Breast epithelium (tissue), 4 donors: ENCODE measurements around the gene KRT86. TPM values are rescaled to one million over a fixed set of nuclear protein-coding genes. Genes with fewer than 3 reads are reported as not detected.
A peak's percentile ranks its signal among the peaks of the same experiment; 100 is the strongest.

Experiments
- DNase-seq, 2 donors: peaks; one replicate each; pipeline ENCODE4 v3.0.0-alpha.2; 2019; ENCODE audit warnings: low spot score in 2 of 2
- H3K27ac ChIP-seq, 2 donors: fragments of 200-600 bp; sonication (generic) in 1 of 2; one replicate each; pipeline ENCODE4 v1.5.1; 2016 to 2019; ENCODE audit warnings: mild to moderate bottlenecking in 1 of 2
- H3K27me3 ChIP-seq, 2 donors: fragments of 200-600 bp; sonication (generic) in 1 of 2; one replicate each; pipeline versions ENCODE4 v1.5.1 to v1.6.0; 2017 to 2019; ENCODE audit warnings: control low read depth in 1 of 2, mild to moderate bottlenecking in 1 of 2
- H3K36me3 ChIP-seq: fragments of 200-600 bp; one replicate; pipeline ENCODE4 v1.5.1; 2019
- H3K4me1 ChIP-seq, 2 donors: fragments of 200-600 bp; sonication (generic); one replicate each; pipeline ENCODE4 v1.5.1; 2016 to 2019; ENCODE audit warnings: control low read depth in 1 of 2
- H3K4me3 ChIP-seq, 3 donors: fragments of 200-600 bp; sonication (generic); 1 replicate in 2 of 3; 2 replicates in 1 of 3; pipeline ENCODE4 v1.5.1; 2016 to 2019; ENCODE audit warnings: mild to moderate bottlenecking in 3 of 3, moderate library complexity in 2 of 3
- H3K9me3 ChIP-seq, 2 donors: fragments of 200-600 bp; sonication (generic) in 1 of 2; one replicate each; pipeline ENCODE4 v1.5.1; 2016 to 2019; ENCODE audit warnings: control low read depth in 1 of 2
- CTCF ChIP-seq, 3 donors: fragments of 450-650 bp; IDR thresholded peaks; one replicate each; pipeline ENCODE4 v1.5.1; 2016 to 2017; ENCODE audit warnings: antibody characterized with exemption in 3 of 3, mild to moderate bottlenecking in 3 of 3, moderate library complexity in 3 of 3
- POLR2A ChIP-seq: fragments of 450-650 bp; IDR thresholded peaks from one replicate; pipeline ENCODE4 v1.6.1; 2016; ENCODE audit warnings: antibody characterized with exemption, mild to moderate bottlenecking, moderate library complexity
- POLR2AphosphoS5 ChIP-seq, 3 donors: sonication (generic); formaldehyde crosslinking; IDR thresholded peaks; one replicate each; pipeline ENCODE4 v1.6.1; 2017; ENCODE audit warnings: antibody characterized with exemption in 3 of 3
- intact Hi-C: fragments of 100-400 bp; cut with DNase I; formaldehyde crosslinking; loops from one replicate; pipeline ENCODE4 v1.15.1; 2023; ENCODE audit warnings: low total_unique reads
- total RNA-seq, 3 donors: library from RNA; depleted of rRNA; stranded (reverse); fragments of >200 nt; gene quantifications; one replicate each; pipeline ENCODE4 v1.1.0, GENCODE V29; 2016

Gene KRT86
- total RNA-seq, 3 donors from 2014 or later, result 0.66 to 2.2 TPM; not detected in 1

GRCh38 chr12:52243856-52244614, 30.4 kb upstream of the KRT86 start:
- Histone ChIP-seq H3K27me3 (no peaks in the 10 kb centered on the region), H3K4me1 (peaks cover 23 to 59% of the 10 kb centered on the region in 2 donors), H3K9me3 (no peaks in the 10 kb centered on the region), H3K27ac (peak overlapping the region; percentile 97 to 98), H3K4me3 (peak overlapping the region in 1 of 3 donors; percentile 31), H3K36me3 (no peaks in the 10 kb centered on the region)
- TF ChIP-seq CTCF (IDR thresholded peaks at IDR 0.05) (no peak), POLR2A (no peak), POLR2AphosphoS5 (IDR thresholded peaks at IDR 0.05) (peak; percentile 41 to 83 (median 79))
- peak; percentile 91 to 92 for DNase-seq
- intact Hi-C loops, result no loop called here

GRCh38 chr12:52244615-52244994, 29.8 kb upstream of the KRT86 start:
- TF ChIP-seq POLR2AphosphoS5 (IDR thresholded peaks at IDR 0.05), result peak in 1 of 3 donors; percentile 10
- TF ChIP-seq CTCF (IDR thresholded peaks at IDR 0.05), result no peak
- TF ChIP-seq POLR2A, result no peak
- Histone ChIP-seq H3K9me3 (no peaks in the 10 kb centered on the region), H3K4me1 (peaks cover 23 to 59% of the 10 kb centered on the region in 2 donors), H3K36me3 (no peaks in the 10 kb centered on the region), H3K4me3 (peak overlapping the region in 1 of 3 donors; percentile 20), H3K27ac (peak overlapping the region; percentile 97 to 98), H3K27me3 (no peaks in the 10 kb centered on the region)
- intact Hi-C loops, result no loop called here
- DNase-seq, result no peak

- DNase-seq, result peak; percentile 73 to 77
- Histone ChIP-seq H3K27ac (peak overlapping the region; percentile 97 to 98), H3K4me3 (no peak overlapping the region)
Measured at GRCh38 chr12:52245259-52245961, 29.0 kb upstream of the KRT86 start.

GRCh38 chr12:52245962-52246569, 28.4 kb upstream of the KRT86 start:
- Histone ChIP-seq H3K27me3 (no peaks in the 10 kb centered on the region), H3K4me1 (peaks cover 23 to 59% of the 10 kb centered on the region in 2 donors), H3K4me3 (no peak overlapping the region), H3K9me3 (no peaks in the 10 kb centered on the region), H3K36me3 (no peaks in the 10 kb centered on the region), H3K27ac (peak overlapping the region; percentile 97 to 98)
- no peak for DNase-seq
- no peak for TF ChIP-seq POLR2AphosphoS5 (IDR thresholded peaks at IDR 0.05)
- TF ChIP-seq CTCF (IDR thresholded peaks at IDR 0.05), result no peak
- TF ChIP-seq POLR2A, result no peak
- intact Hi-C loops, result no loop called here

More at GRCh38 chr12:52245259-52245961, 29.0 kb upstream of the KRT86 start:
- Histone ChIP-seq H3K9me3 (no peaks in the 10 kb centered on the region), H3K36me3 (no peaks in the 10 kb centered on the region), H3K4me1 (peaks cover 23 to 59% of the 10 kb centered on the region in 2 donors), H3K27me3 (no peaks in the 10 kb centered on the region)
- TF ChIP-seq CTCF (IDR thresholded peaks at IDR 0.05) (peak in 1 of 3 donors; percentile 7), POLR2A (no peak), POLR2AphosphoS5 (IDR thresholded peaks at IDR 0.05) (peak; percentile 44 to 90 (median 55))
- intact Hi-C loops, result no loop called here
